ENCODE results near the gene CGB7. TPM values are rescaled to one million over a fixed set of nuclear protein-coding genes. Genes with fewer than 3 reads are reported as not detected.
A peak's percentile ranks its signal among the peaks of the same experiment; 100 is the strongest.

CGB7 gene
- total and polyA plus RNA-seq, 9 of the 15 experiments (the other 6 are each of a cell fraction or from before 2014, with no cell fraction given) = not detected

DNA sequence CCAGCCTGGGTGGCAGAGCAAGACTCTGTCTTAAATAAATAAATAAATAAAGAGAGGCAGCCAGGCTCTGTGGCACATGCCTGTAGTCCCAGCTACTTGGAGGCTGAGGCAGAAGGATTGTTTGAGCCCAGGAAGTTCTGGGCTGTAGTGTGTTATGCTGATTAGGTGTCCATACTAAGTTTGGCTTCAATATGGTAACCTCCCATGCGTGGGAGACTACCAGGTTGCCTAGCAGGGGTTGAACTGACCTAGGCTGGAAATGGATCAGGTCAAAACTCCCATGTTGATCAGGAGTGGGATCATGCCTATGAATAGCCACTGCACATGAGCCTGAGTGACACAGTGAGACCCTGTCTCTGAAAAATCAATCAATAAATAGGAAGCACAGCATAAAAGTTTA is 23.7 kb upstream of the CGB7 start:
- ATAC-seq (no peak), DNase-seq (ENCODE audit: extremely low read depth in 1 of 4, low spot score in 3 of 4) (peak in 1 of 4 experiments; percentile 45), FAIRE-seq (peak; percentile 69)
- Histone ChIP-seq H3K9me3 (replicated peaks; ENCODE audit: control insufficient read depth, insufficient read depth, low read depth, low read length) (no peaks in the 10 kb centered on the region), H2AFZ (ENCODE audit: low read depth, low read length) (peak overlapping the region; percentile 64; the same call in 1 of the 2 replicates), H3K79me2 (ENCODE audit: control insufficient read depth, insufficient read depth, low read length) (peaks cover 15% of the 10 kb centered on the region), H3K4me2 (ENCODE audit: insufficient read depth, low read length) (no peak overlapping the region), H3K36me3 (ENCODE audit: control insufficient read depth, insufficient read depth, low read length) (peaks cover 1% of the 10 kb centered on the region; the same call in 2 of the 3 replicates), H3K4me3 (no peak overlapping the region), H3K9ac (ENCODE audit: insufficient read depth in 1 of 2, low read depth in 2 of 2, low read length in 2 of 2) (no peak overlapping the region), H3K9me1 (ENCODE audit: control insufficient read depth, insufficient read depth, low read length) (no peaks in the 10 kb centered on the region), H4K20me1 (replicated peaks; ENCODE audit: control insufficient read depth, insufficient read depth, low read length) (peaks cover 5% of the 10 kb centered on the region), H3K27me3 (ENCODE audit: control insufficient read depth in 2 of 2, insufficient read depth in 2 of 2, low read length in 2 of 2) (no peaks in the 10 kb centered on the region), H3K4me1 (replicated peaks in 1 of 2; ENCODE audit: control insufficient read depth in 2 of 2, insufficient read depth in 2 of 2, low read length in 2 of 2) (peaks cover 5 to 23% of the 10 kb centered on the region in 2 experiments; a peak in 4 of 5 replicates), H3K27ac (ENCODE audit: extremely low read depth, low read depth, low read length) (no peak overlapping the region)
- POLR2A ChIA-PET = interaction anchor here (0.5 to 0.9 kb wide), 2 partner anchors 9 to 14 kb away, joined by 3 read pairs; no protein-coding TSS in a partner anchor
- CTCF ChIA-PET (ENCODE audit: low intra/inter-chr PET ratio) = no interaction called here
- WGBS (ENCODE audit: insufficient coverage, low coverage, missing lambda C conversion rate) = 26% methylated on average over 1 of the region's 1 CpG
- in situ Hi-C loops (cut with MboI) (no loop called here), intact Hi-C loops (cut with micrococcal nuclease) (no loop called here)
- no TSS peak for BruUV-seq (replicated peaks)
- no peak for TF ChIP-seq PRPF4 (IDR thresholded peaks at IDR 0.05; ENCODE audit: insufficient read depth, low read depth, low read length, poor library complexity, severe bottlenecking)
- TF ChIP-seq, protein P1, sequence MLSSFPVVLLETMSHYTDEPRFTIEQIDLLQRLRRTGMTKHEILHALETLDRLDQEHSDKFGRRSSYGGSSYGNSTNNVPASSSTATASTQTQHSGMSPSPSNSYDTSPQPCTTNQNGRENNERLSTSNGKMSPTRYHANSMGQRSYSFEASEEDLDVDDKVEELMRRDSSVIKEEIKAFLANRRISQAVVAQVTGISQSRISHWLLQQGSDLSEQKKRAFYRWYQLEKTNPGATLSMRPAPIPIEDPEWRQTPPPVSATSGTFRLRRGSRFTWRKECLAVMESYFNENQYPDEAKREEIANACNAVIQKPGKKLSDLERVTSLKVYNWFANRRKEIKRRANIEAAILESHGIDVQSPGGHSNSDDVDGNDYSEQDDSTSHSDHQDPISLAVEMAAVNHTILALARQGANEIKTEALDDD (IDR thresholded peaks at IDR 0.05) = peak; percentile 77; the same call in 1 of the 2 replicates
- TF ChIP-seq, protein P2, sequence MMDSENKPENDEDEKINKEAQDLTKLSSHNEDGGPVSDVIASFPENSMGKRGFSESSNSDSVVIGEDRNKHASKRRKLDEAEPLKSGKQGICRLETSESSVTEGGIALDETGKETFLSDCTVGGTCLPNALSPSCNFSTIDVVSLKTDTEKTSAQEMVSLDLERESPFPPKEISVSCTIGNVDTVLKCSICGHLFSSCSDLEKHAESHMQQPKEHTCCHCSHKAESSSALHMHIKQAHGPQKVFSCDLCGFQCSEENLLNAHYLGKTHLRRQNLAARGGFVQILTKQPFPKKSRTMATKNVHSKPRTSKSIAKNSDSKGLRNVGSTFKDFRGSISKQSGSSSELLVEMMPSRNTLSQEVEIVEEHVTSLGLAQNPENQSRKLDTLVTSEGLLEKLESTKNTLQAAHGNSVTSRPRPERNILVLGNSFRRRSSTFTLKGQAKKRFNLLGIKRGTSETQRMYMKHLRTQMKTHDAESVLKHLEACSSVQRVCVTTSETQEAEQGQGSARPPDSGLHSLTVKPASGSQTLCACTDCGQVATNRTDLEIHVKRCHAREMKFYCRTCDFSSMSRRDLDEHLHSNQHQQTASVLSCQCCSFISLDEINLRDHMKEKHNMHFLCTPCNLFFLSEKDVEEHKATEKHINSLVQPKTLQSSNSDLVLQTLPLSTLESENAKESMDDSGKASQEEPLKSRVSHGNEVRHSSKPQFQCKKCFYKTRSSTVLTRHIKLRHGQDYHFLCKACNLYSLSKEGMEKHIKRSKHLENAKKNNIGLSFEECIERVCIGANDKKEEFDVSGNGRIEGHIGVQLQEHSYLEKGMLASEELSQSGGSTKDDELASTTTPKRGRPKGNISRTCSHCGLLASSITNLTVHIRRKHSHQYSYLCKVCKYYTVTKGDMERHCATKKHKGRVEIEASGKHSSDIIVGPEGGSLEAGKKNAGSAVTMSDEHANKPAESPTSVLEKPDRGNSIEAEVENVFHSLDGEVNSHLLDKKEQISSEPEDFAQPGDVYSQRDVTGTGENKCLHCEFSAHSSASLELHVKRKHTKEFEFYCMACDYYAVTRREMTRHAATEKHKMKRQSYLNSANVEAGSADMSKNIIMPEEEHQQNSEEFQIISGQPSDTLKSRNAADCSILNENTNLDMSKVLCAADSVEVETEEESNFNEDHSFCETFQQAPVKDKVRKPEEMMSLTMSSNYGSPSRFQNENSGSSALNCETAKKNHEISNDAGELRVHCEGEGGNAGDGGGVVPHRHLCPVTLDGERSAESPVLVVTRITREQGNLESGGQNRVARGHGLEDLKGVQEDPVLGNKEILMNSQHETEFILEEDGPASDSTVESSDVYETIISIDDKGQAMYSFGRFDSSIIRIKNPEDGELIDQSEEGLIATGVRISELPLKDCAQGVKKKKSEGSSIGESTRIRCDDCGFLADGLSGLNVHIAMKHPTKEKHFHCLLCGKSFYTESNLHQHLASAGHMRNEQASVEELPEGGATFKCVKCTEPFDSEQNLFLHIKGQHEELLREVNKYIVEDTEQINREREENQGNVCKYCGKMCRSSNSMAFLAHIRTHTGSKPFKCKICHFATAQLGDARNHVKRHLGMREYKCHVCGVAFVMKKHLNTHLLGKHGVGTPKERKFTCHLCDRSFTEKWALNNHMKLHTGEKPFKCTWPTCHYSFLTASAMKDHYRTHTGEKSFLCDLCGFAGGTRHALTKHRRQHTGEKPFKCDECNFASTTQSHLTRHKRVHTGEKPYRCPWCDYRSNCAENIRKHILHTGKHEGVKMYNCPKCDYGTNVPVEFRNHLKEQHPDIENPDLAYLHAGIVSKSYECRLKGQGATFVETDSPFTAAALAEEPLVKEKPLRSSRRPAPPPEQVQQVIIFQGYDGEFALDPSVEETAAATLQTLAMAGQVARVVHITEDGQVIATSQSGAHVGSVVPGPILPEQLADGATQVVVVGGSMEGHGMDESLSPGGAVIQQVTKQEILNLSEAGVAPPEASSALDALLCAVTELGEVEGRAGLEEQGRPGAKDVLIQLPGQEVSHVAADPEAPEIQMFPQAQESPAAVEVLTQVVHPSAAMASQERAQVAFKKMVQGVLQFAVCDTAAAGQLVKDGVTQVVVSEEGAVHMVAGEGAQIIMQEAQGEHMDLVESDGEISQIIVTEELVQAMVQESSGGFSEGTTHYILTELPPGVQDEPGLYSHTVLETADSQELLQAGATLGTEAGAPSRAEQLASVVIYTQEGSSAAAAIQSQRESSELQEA (IDR thresholded peaks at IDR 0.05; ENCODE audit: low read depth) = no peak
- no peak for TF ChIP-seq RHOXF2B (CRISPR knock-in tag; conservative IDR thresholded peaks at IDR 0.05)
- TF ChIP-seq CHD2 (IDR thresholded peaks at IDR 0.05; ENCODE audit: low read depth, low read length) = no peak
- TF ChIP-seq ZNF41 (CRISPR knock-in tag; conservative IDR thresholded peaks at IDR 0.05) = no peak
- TF ChIP-seq MEF2D (tag; conservative IDR thresholded peaks at IDR 0.05; ENCODE audit: low read depth) = no peak
- no peak for TF ChIP-seq ZNF316 (IDR thresholded peaks at IDR 0.05)
- TF ChIP-seq, protein P3, sequence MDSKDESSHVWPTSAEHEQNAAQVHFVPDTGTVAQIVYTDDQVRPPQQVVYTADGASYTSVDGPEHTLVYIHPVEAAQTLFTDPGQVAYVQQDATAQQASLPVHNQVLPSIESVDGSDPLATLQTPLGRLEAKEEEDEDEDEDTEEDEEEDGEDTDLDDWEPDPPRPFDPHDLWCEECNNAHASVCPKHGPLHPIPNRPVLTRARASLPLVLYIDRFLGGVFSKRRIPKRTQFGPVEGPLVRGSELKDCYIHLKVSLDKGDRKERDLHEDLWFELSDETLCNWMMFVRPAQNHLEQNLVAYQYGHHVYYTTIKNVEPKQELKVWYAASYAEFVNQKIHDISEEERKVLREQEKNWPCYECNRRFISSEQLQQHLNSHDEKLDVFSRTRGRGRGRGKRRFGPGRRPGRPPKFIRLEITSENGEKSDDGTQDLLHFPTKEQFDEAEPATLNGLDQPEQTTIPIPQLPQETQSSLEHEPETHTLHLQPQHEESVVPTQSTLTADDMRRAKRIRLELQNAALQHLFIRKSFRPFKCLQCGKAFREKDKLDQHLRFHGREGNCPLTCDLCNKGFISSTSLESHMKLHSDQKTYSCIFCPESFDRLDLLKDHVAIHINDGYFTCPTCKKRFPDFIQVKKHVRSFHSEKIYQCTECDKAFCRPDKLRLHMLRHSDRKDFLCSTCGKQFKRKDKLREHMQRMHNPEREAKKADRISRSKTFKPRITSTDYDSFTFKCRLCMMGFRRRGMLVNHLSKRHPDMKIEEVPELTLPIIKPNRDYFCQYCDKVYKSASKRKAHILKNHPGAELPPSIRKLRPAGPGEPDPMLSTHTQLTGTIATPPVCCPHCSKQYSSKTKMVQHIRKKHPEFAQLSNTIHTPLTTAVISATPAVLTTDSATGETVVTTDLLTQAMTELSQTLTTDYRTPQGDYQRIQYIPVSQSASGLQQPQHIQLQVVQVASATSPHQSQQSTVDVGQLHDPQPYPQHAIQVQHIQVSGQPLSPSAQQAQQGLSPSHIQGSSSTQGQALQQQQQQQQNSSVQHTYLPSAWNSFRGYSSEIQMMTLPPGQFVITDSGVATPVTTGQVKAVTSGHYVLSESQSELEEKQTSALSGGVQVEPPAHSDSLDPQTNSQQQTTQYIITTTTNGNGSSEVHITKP (IDR thresholded peaks at IDR 0.05; ENCODE audit: partially characterized antibody) = peak; percentile 33
